ENCODE data around the gene NACC2. TPM values are rescaled to one million over a fixed set of nuclear protein-coding genes. Genes with fewer than 3 reads are reported as not detected.

NACC2 gene
- polyA plus RNA-seq, 3 donors: 8.1 to 32.4 (median 8.7) TPM

- H3K36me3 ChIP-seq (replicated peaks in 1 of 2; ENCODE audit: control insufficient read depth in 1 of 2, insufficient read depth in 2 of 2, low read length in 2 of 2): no peaks in the 10 kb centered on the region
- H3K9ac ChIP-seq (ENCODE audit: insufficient read depth, low read length, poor library complexity, severe bottlenecking): no peak overlapping the region
- peak overlapping the region in 6 of 7 donors; percentile 78 to 93 (median 90) for H3K27ac Mint-ChIP-seq
- peak overlapping the region in 1 of 2 donors; percentile 56 for H3K27ac ChIP-seq (ENCODE audit: low read depth in 1 of 2, low read length in 2 of 2)
- H3K4me2 ChIP-seq (replicated peaks; ENCODE audit: extremely low read depth, low read length, poor library complexity, severe bottlenecking): no peak overlapping the region
- peaks cover 1 to 3% (median 3%) of the 10 kb centered on the region in 3 donors for H3K27me3 Mint-ChIP-seq (ENCODE audit: low read depth in 3 of 3)
- no peak overlapping the region for H2AFZ ChIP-seq (ENCODE audit: insufficient read depth, low read depth, low read length, poor library complexity, severe bottlenecking)
- peaks cover 0 to 2% (median 0%) of the 10 kb centered on the region in 7 donors for H3K9me3 Mint-ChIP-seq
- no peaks in the 10 kb centered on the region for H3K36me3 Mint-ChIP-seq
- peaks cover 46% of the 10 kb centered on the region for H3K4me1 Mint-ChIP-seq
- no peaks in the 10 kb centered on the region for H4K20me1 ChIP-seq (ENCODE audit: insufficient read depth, low read length)
- H3K79me2 ChIP-seq (ENCODE audit: insufficient read depth, low read length): no peaks in the 10 kb centered on the region
- no peaks in the 10 kb centered on the region for H3K27me3 ChIP-seq (ENCODE audit: control insufficient read depth in 2 of 2, insufficient read depth in 2 of 2, low read length in 2 of 2)
- TF ChIP-seq, protein P1, sequence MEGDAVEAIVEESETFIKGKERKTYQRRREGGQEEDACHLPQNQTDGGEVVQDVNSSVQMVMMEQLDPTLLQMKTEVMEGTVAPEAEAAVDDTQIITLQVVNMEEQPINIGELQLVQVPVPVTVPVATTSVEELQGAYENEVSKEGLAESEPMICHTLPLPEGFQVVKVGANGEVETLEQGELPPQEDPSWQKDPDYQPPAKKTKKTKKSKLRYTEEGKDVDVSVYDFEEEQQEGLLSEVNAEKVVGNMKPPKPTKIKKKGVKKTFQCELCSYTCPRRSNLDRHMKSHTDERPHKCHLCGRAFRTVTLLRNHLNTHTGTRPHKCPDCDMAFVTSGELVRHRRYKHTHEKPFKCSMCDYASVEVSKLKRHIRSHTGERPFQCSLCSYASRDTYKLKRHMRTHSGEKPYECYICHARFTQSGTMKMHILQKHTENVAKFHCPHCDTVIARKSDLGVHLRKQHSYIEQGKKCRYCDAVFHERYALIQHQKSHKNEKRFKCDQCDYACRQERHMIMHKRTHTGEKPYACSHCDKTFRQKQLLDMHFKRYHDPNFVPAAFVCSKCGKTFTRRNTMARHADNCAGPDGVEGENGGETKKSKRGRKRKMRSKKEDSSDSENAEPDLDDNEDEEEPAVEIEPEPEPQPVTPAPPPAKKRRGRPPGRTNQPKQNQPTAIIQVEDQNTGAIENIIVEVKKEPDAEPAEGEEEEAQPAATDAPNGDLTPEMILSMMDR (IDR thresholded peaks at IDR 0.05): no peak
- H3K4me3 Mint-ChIP-seq: no peak overlapping the region
- DNase-seq: no peak
- H3K4me1 ChIP-seq (ENCODE audit: control insufficient read depth in 1 of 2, insufficient read depth in 2 of 2, low read length in 2 of 2): peaks cover 44 to 49% of the 10 kb centered on the region in 2 donors
- H3K4me3 ChIP-seq (replicated peaks in 1 of 3; ENCODE audit: low read depth in 2 of 3, low read length in 3 of 3): no peak overlapping the region
- no peaks in the 10 kb centered on the region for H3K9me3 ChIP-seq (replicated peaks in 1 of 2; ENCODE audit: control insufficient read depth in 1 of 2, insufficient read depth in 1 of 2, low read length in 2 of 2)
- intact Hi-C loops (cut with micrococcal nuclease): no loop called here
- WGBS (ENCODE audit: insufficient coverage): 96% methylated on average over 5 of the region's 9 CpGs
These were observed 124.8 kb downstream of the NACC2 start for GRCh38 chr9:135970128-135970815.

DNA sequence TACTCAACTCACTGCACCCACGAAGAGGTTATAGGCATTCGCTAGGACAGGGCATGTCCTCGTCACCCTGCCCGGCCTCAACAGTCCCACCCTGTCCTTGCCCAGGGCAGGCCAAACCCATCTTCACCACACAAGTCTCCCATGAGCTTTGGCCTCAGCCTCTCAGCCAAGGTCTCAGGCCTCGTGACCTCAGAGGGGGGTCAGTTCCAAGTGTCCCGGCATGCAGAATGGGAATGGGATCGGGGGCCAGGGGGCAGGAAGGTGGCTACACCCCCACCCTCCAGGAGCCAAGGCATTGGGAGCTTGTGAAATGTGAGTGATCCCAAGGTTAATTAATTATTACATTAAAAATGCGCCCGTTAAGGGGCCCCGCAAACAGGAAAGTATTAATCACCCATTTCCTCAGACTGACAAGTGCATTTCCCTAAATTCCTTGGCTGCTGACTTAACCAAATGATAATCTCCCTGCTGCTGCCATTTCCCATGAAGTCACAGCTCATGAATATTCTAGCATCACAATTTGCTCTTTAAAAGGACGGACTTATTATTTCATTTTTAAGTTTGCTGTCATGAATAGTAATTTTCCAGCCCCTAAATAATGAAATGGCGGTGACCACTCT is 125.9 kb downstream of the NACC2 start:
- H3K9me3 ChIP-seq (replicated peaks in 1 of 2; ENCODE audit: control insufficient read depth in 1 of 2, insufficient read depth in 1 of 2, low read length in 2 of 2): no peaks in the 10 kb centered on the region
- H3K27me3 ChIP-seq (ENCODE audit: control insufficient read depth in 2 of 2, insufficient read depth in 2 of 2, low read length in 2 of 2): no peaks in the 10 kb centered on the region
- H3K27ac ChIP-seq (ENCODE audit: low read depth in 1 of 2, low read length in 2 of 2): peak overlapping the region; percentile 67 to 69
- no peaks in the 10 kb centered on the region for H3K79me2 ChIP-seq (ENCODE audit: insufficient read depth, low read length)
- peaks cover 42 to 47% of the 10 kb centered on the region in 2 donors for H3K4me1 ChIP-seq (ENCODE audit: control insufficient read depth in 1 of 2, insufficient read depth in 2 of 2, low read length in 2 of 2)
- H3K36me3 ChIP-seq (replicated peaks in 1 of 2; ENCODE audit: control insufficient read depth in 1 of 2, insufficient read depth in 2 of 2, low read length in 2 of 2): no peaks in the 10 kb centered on the region
- H3K4me1 Mint-ChIP-seq: peaks cover 45% of the 10 kb centered on the region
- peak; percentile 78 to 89 (median 88) for DNase-seq
- no peaks in the 10 kb centered on the region for H3K36me3 Mint-ChIP-seq
- TF ChIP-seq, protein P1 (IDR thresholded peaks at IDR 0.05): no peak
- no peaks in the 10 kb centered on the region for H4K20me1 ChIP-seq (ENCODE audit: insufficient read depth, low read length)
- peak overlapping the region; percentile 37 for H3K4me2 ChIP-seq (replicated peaks; ENCODE audit: extremely low read depth, low read length, poor library complexity, severe bottlenecking)
- intact Hi-C loops (cut with micrococcal nuclease): loop anchor here (5.0 to 10.0 kb wide), 3 partner anchors 76 to 104 kb away; no protein-coding TSS in a partner anchor
- WGBS (ENCODE audit: insufficient coverage): 26% methylated on average over 8 of the region's 12 CpGs
- peak overlapping the region in 1 of 3 experiments; percentile 31 for H3K4me3 ChIP-seq (replicated peaks in 1 of 3; ENCODE audit: low read depth in 2 of 3, low read length in 3 of 3)
- H3K9me3 Mint-ChIP-seq: no peaks in the 10 kb centered on the region
- no peak overlapping the region for H2AFZ ChIP-seq (ENCODE audit: insufficient read depth, low read depth, low read length, poor library complexity, severe bottlenecking)
- H3K27me3 Mint-ChIP-seq (ENCODE audit: low read depth in 3 of 3): peaks cover 1 to 5% (median 3%) of the 10 kb centered on the region in 3 donors
- peak overlapping the region; percentile 6 to 62 for H3K4me3 Mint-ChIP-seq
- H3K9ac ChIP-seq (ENCODE audit: insufficient read depth, low read length, poor library complexity, severe bottlenecking): peak overlapping the region; percentile 5
- H3K27ac Mint-ChIP-seq: peak overlapping the region; percentile 78 to 93 (median 89)

Measured in CD14-positive monocyte (primary cell).